HCT116 (cell line): Measurements from ENCODE around the gene KANSL1. TPM values are rescaled to one million over a fixed set of nuclear protein-coding genes. Genes with fewer than 3 reads are reported as not detected.

Experiments
- ATAC-seq: fragments of 200-7000 bp; cut with Tn5 transposase; 2 replicates; pipeline ENCODE4 v1.9.1; 2020; ENCODE audit warnings: mild to moderate bottlenecking, moderate library complexity
- BruUV-seq: library from RNA; stranded (reverse); fragments of 400-500 nt; replicated peaks from 2 replicates; lab custom pipeline; 2021; lab: Mats Ljungman, UMichigan
- CTCF ChIA-PET: fragments of 300-600 bp; sonication (Branson Sonifier 250); formaldehyde crosslinking; loops from one replicate; lab custom pipeline; 2021; ENCODE audit warnings: antibody characterized with exemption; lab: Charles Lee
- POLR2A ChIA-PET: fragments of 300-600, 350-600 bp; sonication (Branson Sonifier 250); formaldehyde crosslinking; loops from one replicate; lab custom pipeline; 2021; ENCODE audit warnings: antibody characterized with exemption; lab: Charles Lee
- RAD21 ChIA-PET, 2 experiments: fragments of 300-600 bp; sonication (Branson Sonifier 250); formaldehyde crosslinking; loops; one replicate each; lab custom pipeline; 2023; ENCODE audit warnings: low total read pairs in 2 of 2; ENCODE audit not compliant: uncharacterized antibody in 2 of 2, unreplicated experiment in 2 of 2, low non-redundant PET in 1 of 2; lab: Charles Lee
- DNase-seq: peaks from one replicate; pipeline ENCODE4 v3.0.0-alpha.2; 2010; ENCODE audit warnings: low read depth, low spot score
- H2AFZ ChIP-seq: fragments of 200-600 bp; shearing (Covaris generic), sonication (generic); 2 replicates; pipeline ENCODE4 v1.6.1; 2017; ENCODE audit warnings: low read depth, mixed run types, mixed read lengths, antibody characterized with exemption, low read length; ENCODE audit not compliant: poor library complexity, severe bottlenecking
- H3K27ac ChIP-seq: 2 replicates; pipeline ENCODE4 v1.5.1; 2012; ENCODE audit warnings: low read depth, low read length
- H3K27me3 ChIP-seq: fragments of 200-600 bp; sonication (generic); 2 replicates; pipeline ENCODE4 v1.6.1; 2016; ENCODE audit warnings: mixed run types, low read length, mixed read lengths; ENCODE audit not compliant: insufficient read depth
- H3K36me3 ChIP-seq, 2 experiments: fragments of 200-500 bp in 1 of 2; fragments of 200-600 bp in 1 of 2; sonication (Bioruptor generic) in 1 of 2; sonication (generic) in 1 of 2; 2 replicates each; pipeline versions ENCODE4 v1.5.1 to v1.6.1; 2014 to 2016; ENCODE audit warnings: low read length in 2 of 2, inconsistent platforms in 1 of 2, mixed read lengths in 1 of 2, mixed run types in 1 of 2; ENCODE audit not compliant: insufficient read depth in 2 of 2, control insufficient read depth in 1 of 2
- H3K4me1 ChIP-seq, 2 experiments: fragments of 200-600 bp in 1 of 2; sonication (generic) in 1 of 2; 2 replicates each; pipeline versions ENCODE4 v1.5.1 to v1.6.1; 2012 to 2017; ENCODE audit warnings: low read length in 2 of 2, inconsistent platforms in 1 of 2, mild to moderate bottlenecking in 1 of 2, mixed read lengths in 1 of 2, mixed run types in 1 of 2, moderate library complexity in 1 of 2; ENCODE audit not compliant: insufficient read depth in 2 of 2, control insufficient read depth in 1 of 2
- H3K4me2 ChIP-seq: fragments of 200-600 bp; sonication (generic); 2 replicates; pipeline ENCODE4 v1.6.1; 2017; ENCODE audit warnings: mixed run types, low read length, mixed read lengths
- H3K4me3 ChIP-seq, 2 experiments: fragments of 200-600 bp in 1 of 2; sonication (generic) in 1 of 2; replicated peaks in 1 of 2; 2 replicates each; pipeline ENCODE4 v1.5.1; 2011 to 2016; ENCODE audit warnings: low read length in 2 of 2, control low read depth in 1 of 2, low read depth in 1 of 2, mild to moderate bottlenecking in 1 of 2, mixed read lengths in 1 of 2, mixed run types in 1 of 2
- H3K79me2 ChIP-seq: fragments of 200-600 bp; sonication (generic); 2 replicates; pipeline ENCODE4 v1.6.1; 2017; ENCODE audit warnings: mild to moderate bottlenecking, mixed run types, low read length, moderate library complexity, mixed read lengths; ENCODE audit not compliant: insufficient read depth
- H3K9ac ChIP-seq: fragments of 200-600 bp; sonication (generic); 2 replicates; pipeline ENCODE4 v1.6.1; 2016; ENCODE audit warnings: low read length, mixed read lengths
- H3K9me2 ChIP-seq: fragments of 200-600 bp; sonication (generic), shearing (Covaris generic); 2 replicates; pipeline ENCODE4 v1.6.1; 2017; ENCODE audit warnings: mixed run types, mild to moderate bottlenecking, moderate library complexity; ENCODE audit not compliant: insufficient read depth
- H3K9me3 ChIP-seq, 2 experiments: fragments of 200-500 bp in 1 of 2; fragments of 200-600 bp in 1 of 2; sonication (Bioruptor generic) in 1 of 2; sonication (generic) in 1 of 2; 2 replicates each; pipeline ENCODE4 v1.6.1; 2014 to 2017; ENCODE audit warnings: low read length in 2 of 2, mixed read lengths in 2 of 2, inconsistent platforms in 1 of 2, low read depth in 1 of 2, mild to moderate bottlenecking in 1 of 2, mixed run types in 1 of 2, moderate library complexity in 1 of 2; ENCODE audit not compliant: control insufficient read depth in 1 of 2, insufficient read depth in 1 of 2
- H4K20me1 ChIP-seq: fragments of 200-600 bp; sonication (generic), shearing (Covaris generic); 2 replicates; pipeline ENCODE4 v1.6.1; 2017; ENCODE audit warnings: mixed run types, mild to moderate bottlenecking, moderate library complexity; ENCODE audit not compliant: insufficient read depth
- ATF3 ChIP-seq: IDR thresholded peaks from 2 replicates; pipeline ENCODE4 v1.6.1; 2012
- CEBPB ChIP-seq: IDR thresholded peaks from 2 replicates; pipeline ENCODE4 v1.6.1; 2012; ENCODE audit warnings: low read depth
- CTCF ChIP-seq, 3 experiments: fragments of 200-600 bp in 1 of 3; sonication (generic) in 1 of 3; IDR thresholded peaks in 2 of 3; conservative IDR thresholded peaks in 1 of 3; 2 replicates each; pipeline ENCODE4 v1.5.1; 2012 to 2017; ENCODE audit warnings: low read depth in 2 of 3, low read length in 2 of 3, antibody characterized with exemption in 1 of 3, borderline replicate concordance in 1 of 3, control low read depth in 1 of 3, mild to moderate bottlenecking in 1 of 3, mixed read lengths in 1 of 3, mixed run types in 1 of 3, moderate library complexity in 1 of 3; ENCODE audit not compliant: insufficient read depth in 1 of 3
- EGR1 ChIP-seq: IDR thresholded peaks from 2 replicates; pipeline ENCODE4 v1.6.1; 2012; ENCODE audit warnings: low read depth
- ELF1 ChIP-seq: IDR thresholded peaks from 2 replicates; pipeline ENCODE4 v1.6.1; 2012; ENCODE audit warnings: low read depth, borderline replicate concordance
- EZH2phosphoT487 ChIP-seq: fragments of 200-600 bp; IDR thresholded peaks from 2 replicates; pipeline ENCODE4 v1.6.1; 2018; ENCODE audit warnings: antibody characterized with exemption, borderline replicate concordance
- FOSL1 ChIP-seq: IDR thresholded peaks from 2 replicates; pipeline ENCODE4 v1.6.1; 2012; ENCODE audit warnings: low read depth
- JUND ChIP-seq: IDR thresholded peaks from 2 replicates; pipeline ENCODE4 v1.6.1; 2012
- MAX ChIP-seq: IDR thresholded peaks from 2 replicates; pipeline ENCODE4 v1.6.1; 2012
- RAD21 ChIP-seq: IDR thresholded peaks from 2 replicates; pipeline ENCODE4 v1.6.1; 2012; ENCODE audit warnings: low read depth, mild to moderate bottlenecking
- REST ChIP-seq: IDR thresholded peaks from 2 replicates; pipeline ENCODE4 v1.6.1; 2012; ENCODE audit warnings: low read depth
- SP1 ChIP-seq: IDR thresholded peaks from 2 replicates; pipeline ENCODE4 v1.6.1; 2012; ENCODE audit warnings: low read depth
- YY1 ChIP-seq: IDR thresholded peaks from 2 replicates; pipeline ENCODE4 v1.6.1; 2011; ENCODE audit warnings: low read length, low read depth, moderate library complexity, mild to moderate bottlenecking; ENCODE audit not compliant: insufficient replicate concordance; ENCODE audit errors: extremely low read depth
- ZFX ChIP-seq: fragments of 450-650 bp; IDR thresholded peaks from 2 replicates; pipeline ENCODE4 v1.6.1; 2017
- ZNF274 ChIP-seq: fragments of 200-500 bp; sonication (Bioruptor generic); IDR thresholded peaks from 2 replicates; pipeline ENCODE4 v1.6.1; 2014; ENCODE audit warnings: mild to moderate bottlenecking, low read depth, low read length, inconsistent platforms
- intact Hi-C: fragments of 100-400 bp; cut with micrococcal nuclease; formaldehyde crosslinking; loops from 2 replicates; pipeline ENCODE4 v1.10.0; 2022
- total RNA-seq: library from RNA; stranded (reverse); gene quantifications from one replicate; pipeline ENCODE4 v1.2.1, GENCODE V29; 2021; ENCODE audit not compliant: unreplicated experiment

Gene KANSL1
- total RNA-seq, 1 experiment from 2014 or later = 77.5 TPM

GRCh38 chr17:46147296-46147695 is 45.9 kb downstream of the KANSL1 start:
- CTCF ChIA-PET = interaction anchor here (1.0 kb wide), 1 partner anchor 46 kb away, joined by 3 read pairs; the partner anchor contains the start of gene KANSL1
- BruUV-seq = no TSS peak
- intact Hi-C loops = no loop called here

More at GRCh38 chr17:46147296-46147695, 45.9 kb downstream of the KANSL1 start:
- Histone ChIP-seq H2AFZ (no peak overlapping the region), H3K27me3 (no peaks in the 10 kb centered on the region), H3K4me1 (no peaks in the 10 kb centered on the region), H3K36me3 (no peaks in the 10 kb centered on the region), H3K27ac (no peak overlapping the region), H3K4me2 (no peak overlapping the region), H4K20me1 (peaks cover 54% of the 10 kb centered on the region), H3K9me3 (no peaks in the 10 kb centered on the region), H3K4me3 (no peak overlapping the region), H3K79me2 (peaks cover 95% of the 10 kb centered on the region), H3K9ac (no peak overlapping the region), H3K9me2 (no peaks in the 10 kb centered on the region)
- RAD21 ChIA-PET = no interaction called here
- ATAC-seq = no peak
- TF ChIP-seq JUND = no peak
- no peak for TF ChIP-seq ATF3
- no peak for TF ChIP-seq RAD21
- no peak for TF ChIP-seq FOSL1
- TF ChIP-seq CEBPB = no peak
- no peak for TF ChIP-seq EGR1
- TF ChIP-seq SP1 = no peak
- no peak for TF ChIP-seq ZNF274
- TF ChIP-seq REST = no peak
- TF ChIP-seq YY1 = no peak
- TF ChIP-seq ZFX = no peak
- TF ChIP-seq MAX = no peak
- TF ChIP-seq ELF1 = no peak
- no peak for TF ChIP-seq EZH2phosphoT487
- TF ChIP-seq CTCF (IDR thresholded peaks at IDR 0.05 in 2 of 3, conservative IDR thresholded peaks at IDR 0.05 in 1 of 3; ENCODE audit: borderline replicate concordance in 1 of 3, insufficient read depth in 1 of 3, low read depth in 2 of 3, low read length in 2 of 3) = no peak
- no peak for DNase-seq
- POLR2A ChIA-PET = no interaction called here
